RWPE1 (cell line): ENCODE results near the gene SLC25A3.
"Not testable (repeated sequence)": the region's sequence is repeated elsewhere in the genome, so short reads cannot be mapped to it uniquely, and the experiment has no call there.

Source experiments
- CTCF ChIA-PET: fragments of 350-600 bp; sonication (Branson Sonifier 250); formaldehyde crosslinking; extraction: SDS; loops from one replicate; lab custom pipeline; 2021; lab: Yijun Ruan, JAX
- POLR2A ChIA-PET: fragments of 400-600 bp; formaldehyde crosslinking; extraction: SDS; loops from one replicate; lab custom pipeline; 2020; ENCODE audit warnings: antibody characterized with exemption; ENCODE audit not compliant: low non-redundant PET; lab: Yijun Ruan, JAX
- DNase-seq: peaks from one replicate; pipeline ENCODE4 v3.0.0; 2012; ENCODE audit warnings: low spot score
- H3K27ac ChIP-seq: fragments of 450-650 bp; 2 replicates; pipeline ENCODE4 v1.5.1; 2017
- TF ChIP-seq, protein P1 (sequence below): fragments of 450-650 bp; conservative IDR thresholded peaks from 2 replicates; pipeline ENCODE4 v1.5.1; 2017; ENCODE audit warnings: low read depth, mild to moderate bottlenecking

Gene SLC25A3

DNA sequence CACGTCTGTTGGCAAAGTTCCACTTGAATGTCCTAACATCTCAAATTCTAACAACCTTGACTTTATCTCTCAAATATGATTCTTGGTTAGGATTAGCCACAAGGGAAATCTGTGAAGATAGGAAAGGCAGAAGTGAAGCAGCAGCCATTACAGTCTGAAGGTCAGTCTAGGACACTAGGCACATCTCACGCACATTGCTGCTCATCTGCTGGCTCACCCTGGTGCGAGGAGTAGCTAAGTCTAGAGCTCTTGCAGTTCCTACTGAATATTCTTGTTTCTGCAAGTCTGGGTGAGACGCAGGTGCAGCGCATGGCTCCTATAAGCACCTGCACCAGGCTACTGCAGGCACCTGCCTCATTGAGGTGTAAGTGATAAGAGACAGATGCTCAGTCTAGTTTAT lies 6.4 kb upstream of the SLC25A3 start:
- POLR2A ChIA-PET, result interaction anchor here (0.7 kb wide), 1 partner anchor 12 kb away, joined by 5 read pairs; no protein-coding TSS in a partner anchor
- H3K27ac ChIP-seq, result no peak overlapping the region
- no peak for DNase-seq
- TF ChIP-seq, protein P1, sequence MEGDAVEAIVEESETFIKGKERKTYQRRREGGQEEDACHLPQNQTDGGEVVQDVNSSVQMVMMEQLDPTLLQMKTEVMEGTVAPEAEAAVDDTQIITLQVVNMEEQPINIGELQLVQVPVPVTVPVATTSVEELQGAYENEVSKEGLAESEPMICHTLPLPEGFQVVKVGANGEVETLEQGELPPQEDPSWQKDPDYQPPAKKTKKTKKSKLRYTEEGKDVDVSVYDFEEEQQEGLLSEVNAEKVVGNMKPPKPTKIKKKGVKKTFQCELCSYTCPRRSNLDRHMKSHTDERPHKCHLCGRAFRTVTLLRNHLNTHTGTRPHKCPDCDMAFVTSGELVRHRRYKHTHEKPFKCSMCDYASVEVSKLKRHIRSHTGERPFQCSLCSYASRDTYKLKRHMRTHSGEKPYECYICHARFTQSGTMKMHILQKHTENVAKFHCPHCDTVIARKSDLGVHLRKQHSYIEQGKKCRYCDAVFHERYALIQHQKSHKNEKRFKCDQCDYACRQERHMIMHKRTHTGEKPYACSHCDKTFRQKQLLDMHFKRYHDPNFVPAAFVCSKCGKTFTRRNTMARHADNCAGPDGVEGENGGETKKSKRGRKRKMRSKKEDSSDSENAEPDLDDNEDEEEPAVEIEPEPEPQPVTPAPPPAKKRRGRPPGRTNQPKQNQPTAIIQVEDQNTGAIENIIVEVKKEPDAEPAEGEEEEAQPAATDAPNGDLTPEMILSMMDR, result no peak
- CTCF ChIA-PET, result interaction anchor here (0.6 to 2.4 kb wide), 2 partner anchors 20 to 51 kb away, joined by 3 to 11 read pairs; no protein-coding TSS in a partner anchor

DNA sequence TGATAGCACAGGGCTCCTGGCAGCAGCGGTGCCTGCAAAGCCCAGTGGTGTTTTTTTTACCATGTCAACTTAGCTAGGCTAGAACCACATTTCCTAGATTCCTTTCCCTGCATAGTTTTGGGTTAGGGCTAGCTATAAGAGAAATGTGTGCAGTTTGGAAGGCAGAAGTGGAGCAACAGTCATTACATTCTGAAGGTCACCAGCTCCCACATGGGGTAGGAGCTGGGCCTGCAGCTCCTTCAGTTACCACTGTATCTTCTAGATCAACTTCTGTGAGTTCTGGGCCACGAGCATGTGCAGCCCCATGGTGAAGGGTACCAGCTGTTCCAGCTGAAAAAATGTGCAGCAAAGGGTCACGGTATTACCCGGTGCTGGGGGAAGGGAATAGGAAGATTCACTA lies 2.3 kb upstream of the SLC25A3 start:
- ChIA-PET POLR2A (no interaction called here), CTCF (no interaction called here)
- TF ChIP-seq, protein P1, result no peak
- no peak for DNase-seq
- H3K27ac ChIP-seq, result no peak overlapping the region

DNA sequence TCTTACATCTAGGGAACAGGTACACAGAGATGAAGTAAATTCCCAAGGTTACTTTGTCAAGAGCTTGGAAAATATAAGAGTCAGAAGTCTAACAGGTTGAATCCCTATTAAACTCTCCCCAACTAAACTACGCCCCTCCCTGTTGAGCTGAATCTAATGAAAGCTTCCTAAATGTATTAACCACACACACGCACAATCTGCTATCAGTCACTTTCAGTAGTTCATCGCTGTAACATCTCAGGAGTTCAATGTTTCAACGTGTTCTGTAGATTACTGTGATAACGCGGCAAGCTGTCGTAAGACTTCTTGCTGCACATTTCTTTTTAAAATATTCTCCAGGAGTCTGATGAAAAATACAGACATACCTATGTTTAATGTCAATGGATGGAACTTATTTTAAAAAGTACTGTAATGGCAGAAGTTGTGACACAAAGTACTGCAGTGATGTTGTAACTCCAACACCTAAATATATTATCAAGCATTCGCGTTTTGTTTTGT lies 612 bp upstream of the SLC25A3 start:
- peak overlapping the region; percentile 86 for H3K27ac ChIP-seq
- ChIA-PET POLR2A (no interaction called here), CTCF (interaction anchor here (0.7 to 2.8 kb wide), 2 partner anchors 26 to 29 kb away, joined by 3 to 11 read pairs; no protein-coding TSS in a partner anchor)
- TF ChIP-seq, protein P1, result no peak
- peak; percentile 14 for DNase-seq

DNA sequence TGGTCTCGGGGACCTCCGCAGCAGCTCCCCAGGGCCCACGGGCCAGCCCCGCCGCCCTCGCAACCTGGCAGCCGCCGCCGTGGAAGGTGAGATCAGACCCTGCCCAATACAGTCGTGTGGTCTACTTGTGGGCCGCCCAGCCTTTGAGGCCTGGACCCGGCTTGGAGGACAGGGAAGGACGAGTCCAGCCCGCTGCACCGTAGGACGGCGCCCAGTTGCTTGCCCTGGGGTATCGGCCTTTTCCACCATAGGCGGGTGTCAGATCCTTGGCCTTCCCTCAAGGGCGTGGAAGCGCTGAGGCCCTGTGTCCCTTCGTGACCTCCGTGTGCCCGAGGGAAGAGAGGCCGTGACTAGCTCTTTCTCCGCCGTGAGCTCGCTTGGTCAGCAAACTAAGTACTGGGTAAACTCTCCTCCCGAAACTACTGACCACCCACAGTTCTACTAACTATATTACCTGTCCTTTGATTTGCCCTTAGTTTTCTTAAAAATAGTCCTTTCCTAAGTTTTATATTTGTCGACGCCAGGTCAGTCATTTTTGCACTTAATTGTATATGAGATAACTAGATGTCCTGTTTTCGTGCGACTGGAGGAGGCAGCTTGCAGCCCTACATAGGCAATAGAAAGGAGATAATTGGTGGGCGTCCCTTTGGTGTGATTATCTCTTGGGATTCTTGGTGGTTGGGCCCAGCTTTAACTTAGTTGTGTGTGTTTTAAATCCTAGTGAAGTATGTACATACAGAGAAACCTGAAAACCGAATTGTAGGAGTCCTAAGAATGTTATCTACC lies 757 bp downstream of the SLC25A3 start:
- CTCF ChIA-PET, result interaction anchor here (0.5 to 2.8 kb wide), 2 partner anchors 27 to 49 kb away, joined by 3 to 11 read pairs; no protein-coding TSS in a partner anchor
- no peak for DNase-seq
- TF ChIP-seq, protein P1, result no peak
- H3K27ac ChIP-seq, result peak overlapping the region; percentile 86
- POLR2A ChIA-PET, result interaction anchor here (0.6 to 0.9 kb wide), 2 partner anchors 31 to 33 kb away, joined by 4 to 5 read pairs; no protein-coding TSS in a partner anchor

DNA sequence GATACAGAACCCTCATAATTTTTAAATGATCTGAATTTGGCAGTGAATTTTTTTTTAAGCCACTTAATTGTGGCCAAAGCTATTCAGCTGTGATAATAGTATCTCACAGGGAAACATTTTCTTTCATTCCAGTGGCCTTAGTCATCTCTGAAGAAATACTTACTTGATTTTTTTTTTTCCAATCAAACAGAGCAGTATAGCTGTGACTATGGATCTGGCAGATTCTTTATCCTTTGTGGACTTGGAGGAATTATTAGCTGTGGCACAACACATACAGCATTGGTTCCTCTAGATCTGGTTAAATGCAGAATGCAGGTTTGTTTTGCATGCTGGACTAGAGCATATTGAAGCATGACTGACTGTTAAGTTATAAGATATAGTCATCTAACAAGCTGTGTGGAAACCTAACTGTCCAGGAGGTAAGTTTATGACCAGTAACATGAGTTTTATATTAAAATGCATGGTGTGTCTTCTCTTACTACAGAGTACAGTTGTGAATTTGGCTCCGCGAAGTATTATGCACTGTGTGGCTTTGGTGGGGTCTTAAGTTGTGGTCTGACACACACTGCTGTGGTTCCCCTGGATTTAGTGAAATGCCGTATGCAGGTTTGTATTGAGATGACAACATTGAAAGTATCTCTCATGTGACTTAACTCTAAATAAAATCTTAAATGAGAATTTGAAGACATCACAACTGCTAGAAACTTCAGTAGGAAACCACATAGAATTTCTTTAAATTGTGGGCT lies 1.9 kb downstream of the SLC25A3 start:
- no peak overlapping the region for H3K27ac ChIP-seq
- TF ChIP-seq, protein P1, result no peak
- ChIA-PET CTCF (interaction anchor here (2.8 kb wide), 1 partner anchor 28 kb away, joined by 11 read pairs; no protein-coding TSS in a partner anchor), POLR2A (interaction anchor here (0.7 kb wide), 1 partner anchor 207 kb away, joined by 3 read pairs; no protein-coding TSS in a partner anchor)
- DNase-seq, result peak; percentile 43

DNA sequence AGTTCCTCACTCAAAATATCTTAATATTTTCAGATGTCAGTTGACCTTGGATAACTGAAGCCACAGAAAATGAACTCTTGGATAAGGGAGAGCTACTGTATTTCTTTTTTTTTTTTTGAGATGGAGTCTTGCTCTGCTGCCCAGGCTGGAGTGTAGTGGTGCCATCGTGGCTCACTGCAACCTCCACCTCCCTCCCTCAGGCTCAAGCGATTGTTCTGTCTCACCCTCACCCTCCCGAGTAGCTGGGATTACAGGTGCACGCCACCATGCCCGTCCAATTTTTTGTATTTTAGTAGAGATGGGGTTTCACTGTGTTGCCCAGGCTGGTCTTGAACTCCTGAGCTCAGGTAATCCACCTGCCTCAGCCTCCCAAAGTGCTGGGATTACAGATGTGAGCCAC lies 3.8 kb downstream of the SLC25A3 start:
- ChIA-PET CTCF (interaction anchor here (1.0 to 1.2 kb wide), 2 partner anchors 30 to 56 kb away, joined by 3 to 4 read pairs; no protein-coding TSS in a partner anchor), POLR2A (interaction anchor here (0.7 kb wide), 1 partner anchor 47 kb away, joined by 4 read pairs; no protein-coding TSS in a partner anchor)
- not testable (repeated sequence) for DNase-seq, H3K27ac ChIP-seq
